ENCODE measurements around the gene RASGRF2.

- TF ChIP-seq EZH2phosphoT487 (IDR thresholded peaks at IDR 0.05; ENCODE audit: insufficient read depth, low read depth), result 0 out of 2 replicates have a peak, but pooled peaks have one; percentile 21
- peak; percentile 90 for TF ChIP-seq EZH2 (IDR thresholded peaks at IDR 0.05; ENCODE audit: insufficient read depth, poor library complexity, severe bottlenecking)
Measured at GRCh38 chr5:80961376-80962281, 1.5 kb downstream of the RASGRF2 start.

Measured in GM23248 (cell line).